Measurements from ENCODE around the gene TBC1D28.
"Not testable (repeated sequence)": the region's sequence is repeated elsewhere in the genome, so short reads cannot be mapped to it uniquely, and the experiment has no call there.

GRCh38 chr17:18593138-18593537, 51.1 kb downstream of the TBC1D28 start:
- not testable (repeated sequence) for TF ChIP-seq POLR2AphosphoS5, CTCF (IDR thresholded peaks at IDR 0.05)

Measured in esophagus muscularis mucosa (tissue), 3 donors.